Lung (tissue), 12 donors: ENCODE data around the gene PRICKLE2. TPM values are rescaled to one million over a fixed set of nuclear protein-coding genes. Genes with fewer than 3 reads are reported as not detected.
A peak's percentile ranks its signal among the peaks of the same experiment; 100 is the strongest.

Experiments used
- ATAC-seq: fragments of 200-7000 bp; cut with Tn5 transposase; one replicate; pipeline ENCODE4 v1.9.1; 2020; ENCODE audit warnings: moderate number of reproducible peaks; ENCODE audit not compliant: insufficient read depth, low FRiP score
- DNase-seq, 3 donors: peaks; one replicate each; pipeline ENCODE4 v3.0.0-alpha.2; 2013 to 2017
- H3K27ac ChIP-seq, 2 donors: one replicate each; pipeline ENCODE4 v1.5.1; 2013; ENCODE audit warnings: mild to moderate bottlenecking in 2 of 2, moderate library complexity in 2 of 2, control low read depth in 1 of 2, inconsistent platforms in 1 of 2, low read depth in 1 of 2, low read length in 1 of 2
- H3K27me3 ChIP-seq, 3 donors: one replicate each; pipeline ENCODE4 v1.5.1; 2013; ENCODE audit warnings: low read length in 2 of 3; ENCODE audit not compliant: control insufficient read depth in 3 of 3, insufficient read depth in 3 of 3
- H3K36me3 ChIP-seq, 4 donors: one replicate each; pipeline ENCODE4 v1.5.1; 2013; ENCODE audit warnings: low read length in 4 of 4, mild to moderate bottlenecking in 1 of 4, moderate library complexity in 1 of 4; ENCODE audit not compliant: control insufficient read depth in 4 of 4, insufficient read depth in 4 of 4
- H3K4me1 ChIP-seq, 5 donors: one replicate each; pipeline ENCODE4 v1.5.1; 2013; ENCODE audit warnings: low read length in 5 of 5, mild to moderate bottlenecking in 2 of 5, moderate library complexity in 1 of 5; ENCODE audit not compliant: control insufficient read depth in 5 of 5, insufficient read depth in 5 of 5
- H3K4me3 ChIP-seq: one replicate; pipeline ENCODE4 v1.5.1; 2013; ENCODE audit warnings: mild to moderate bottlenecking, control low read depth, moderate library complexity
- H3K9ac ChIP-seq, 2 donors: one replicate each; pipeline ENCODE4 v1.5.1; 2013; ENCODE audit warnings: low read length in 2 of 2, control low read depth in 1 of 2; ENCODE audit not compliant: insufficient read depth in 1 of 2
- H3K9me3 ChIP-seq, 4 donors: one replicate each; pipeline ENCODE4 v1.5.1; 2013; ENCODE audit warnings: low read length in 3 of 4, mild to moderate bottlenecking in 1 of 4, moderate library complexity in 1 of 4; ENCODE audit not compliant: control insufficient read depth in 4 of 4, insufficient read depth in 3 of 4
- WGBS, 2 donors: extraction: QIAGEN DNeasy Blood & Tissue Kit; methylation state at CpG; one replicate each; pipeline ENCODE4 v1.1.7; 2013; 5-methylcytosine and 5-hydroxymethylcytosine counted together
- polyA plus RNA-seq, 2 donors: library from polyadenylated mRNA; stranded (reverse); fragments of 200-250 nt; gene quantifications; one replicate each; pipeline ENCODE4 v1.2.1, GENCODE V29; 2013
- total RNA-seq, 2 donors: library from RNA; depleted of rRNA in 1 of 2; stranded (reverse); fragments of >200 nt in 1 of 2; gene quantifications; one replicate each; pipeline ENCODE4 v1.2.1, GENCODE V29; 2014 to 2021
- TF ChIP-seq, protein P1 (sequence below): IDR thresholded peaks from 2 replicates; pipeline ENCODE4 v1.5.1; 2012; ENCODE audit warnings: mild to moderate bottlenecking; ENCODE audit errors: control extremely low read depth, extremely low read depth
- donor health status: control.
- donor health status: control.
- donor health status: Bipolar disorder and iron deficiency.
- donor health status: healthy.
- donor health status: DM: yes; HTN: yes; CAD: no.

PRICKLE2 gene
- total and polyA plus RNA-seq, 4 donors, result 4.0 to 88.0 (median 19.9) TPM

- WGBS, 2 donors, result 61 to 77% methylated on average over 7 of the region's 7 CpGs
- peak overlapping the region in 1 of 2 donors; percentile 90 for H3K9ac ChIP-seq
- TF ChIP-seq, protein P1, sequence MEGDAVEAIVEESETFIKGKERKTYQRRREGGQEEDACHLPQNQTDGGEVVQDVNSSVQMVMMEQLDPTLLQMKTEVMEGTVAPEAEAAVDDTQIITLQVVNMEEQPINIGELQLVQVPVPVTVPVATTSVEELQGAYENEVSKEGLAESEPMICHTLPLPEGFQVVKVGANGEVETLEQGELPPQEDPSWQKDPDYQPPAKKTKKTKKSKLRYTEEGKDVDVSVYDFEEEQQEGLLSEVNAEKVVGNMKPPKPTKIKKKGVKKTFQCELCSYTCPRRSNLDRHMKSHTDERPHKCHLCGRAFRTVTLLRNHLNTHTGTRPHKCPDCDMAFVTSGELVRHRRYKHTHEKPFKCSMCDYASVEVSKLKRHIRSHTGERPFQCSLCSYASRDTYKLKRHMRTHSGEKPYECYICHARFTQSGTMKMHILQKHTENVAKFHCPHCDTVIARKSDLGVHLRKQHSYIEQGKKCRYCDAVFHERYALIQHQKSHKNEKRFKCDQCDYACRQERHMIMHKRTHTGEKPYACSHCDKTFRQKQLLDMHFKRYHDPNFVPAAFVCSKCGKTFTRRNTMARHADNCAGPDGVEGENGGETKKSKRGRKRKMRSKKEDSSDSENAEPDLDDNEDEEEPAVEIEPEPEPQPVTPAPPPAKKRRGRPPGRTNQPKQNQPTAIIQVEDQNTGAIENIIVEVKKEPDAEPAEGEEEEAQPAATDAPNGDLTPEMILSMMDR, result no peak
These were observed 631 bp upstream of the PRICKLE2 start for GRCh38 chr3:64225695-64226499.

GRCh38 chr3:64223791-64224745, 1.2 kb downstream of the PRICKLE2 start:
- no peak overlapping the region for H3K4me3 ChIP-seq
- H3K27me3 ChIP-seq, result no peaks in the 10 kb centered on the region
- ATAC-seq (no peak), DNase-seq (peak; percentile 52 to 82 (median 77))
- peak overlapping the region; percentile 2 to 90 for H3K9ac ChIP-seq
- peaks cover 4 to 73% (median 26%) of the 10 kb centered on the region in 5 donors for H3K4me1 ChIP-seq
- H3K36me3 ChIP-seq, result peaks cover 0 to 4% (median 0%) of the 10 kb centered on the region in 4 donors
- 77 to 89% methylated on average over 9 of the region's 9 CpGs for WGBS, 2 donors
- TF ChIP-seq, protein P1, result no peak
- no peaks in the 10 kb centered on the region for H3K9me3 ChIP-seq
- peak overlapping the region in 1 of 2 donors; percentile 89 for H3K27ac ChIP-seq

More at GRCh38 chr3:64225695-64226499, 631 bp upstream of the PRICKLE2 start:
- Histone ChIP-seq H3K27ac (peak overlapping the region; percentile 26 to 89), H3K27me3 (no peaks in the 10 kb centered on the region), H3K4me1 (peaks cover 4 to 58% (median 18%) of the 10 kb centered on the region in 5 donors), H3K9me3 (no peaks in the 10 kb centered on the region), H3K4me3 (no peak overlapping the region), H3K36me3 (peaks cover 0 to 4% (median 0%) of the 10 kb centered on the region in 4 donors)
- DNase-seq, result no peak
- no peak for ATAC-seq

DNA sequence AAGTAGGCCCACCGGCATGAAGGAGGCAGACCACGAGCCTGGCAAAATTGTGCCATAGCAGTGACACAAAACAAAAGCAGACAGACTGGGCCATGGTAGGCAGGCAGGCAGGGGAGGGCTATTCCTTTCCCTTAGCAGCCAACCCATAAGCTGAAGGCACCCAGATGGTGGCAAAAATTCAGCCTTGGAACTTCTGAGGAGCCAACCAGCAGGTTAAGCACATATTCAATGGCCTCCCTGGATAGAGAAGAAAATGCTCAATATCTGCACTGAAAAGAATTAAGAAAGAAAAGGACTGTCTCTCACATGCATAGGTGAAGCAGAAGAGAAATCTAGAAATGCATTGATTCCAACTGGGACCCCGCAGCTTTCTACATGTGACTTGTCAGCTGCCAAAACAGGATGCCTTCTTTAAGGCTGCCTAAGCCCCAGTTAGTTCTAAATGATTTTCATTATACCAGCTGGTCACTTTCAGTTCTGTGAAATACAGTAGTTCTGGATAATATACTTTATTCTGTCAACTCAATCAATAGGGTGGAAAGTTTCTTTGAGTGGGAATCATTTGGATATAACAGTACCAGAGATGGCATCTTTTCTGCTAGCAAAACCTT, 2.7 kb downstream of the PRICKLE2 start:
- no peak for DNase-seq
- Histone ChIP-seq H3K9me3 (no peaks in the 10 kb centered on the region), H3K4me3 (no peak overlapping the region), H3K36me3 (peaks cover 0 to 4% (median 0%) of the 10 kb centered on the region in 4 donors), H3K4me1 (peaks cover 6 to 86% (median 26%) of the 10 kb centered on the region in 5 donors), H3K27ac (peak overlapping the region in 1 of 2 donors; percentile 15), H3K27me3 (no peaks in the 10 kb centered on the region), H3K9ac (peak overlapping the region in 1 of 2 donors; percentile 14)
- no peak for ATAC-seq
- 78 to 86% methylated on average over 3 of the region's 3 CpGs for WGBS, 2 donors
- TF ChIP-seq, protein P1, result no peak
